Osteoblast (primary cell): Measurements from ENCODE around the gene INSIG2. TPM values are rescaled to one million over a fixed set of nuclear protein-coding genes. Genes with fewer than 3 reads are reported as not detected.

Experiments used
- DNase-seq: peaks from one replicate; pipeline ENCODE4 v3.0.0; 2011; ENCODE audit warnings: low spot score, mixed read lengths; ENCODE audit not compliant: insufficient read length; ENCODE audit errors: missing footprints
- H2AFZ ChIP-seq: 2 replicates; pipeline ENCODE4 v1.6.0; 2011; ENCODE audit warnings: mild to moderate bottlenecking, low read length
- H3K27ac ChIP-seq: 2 replicates; pipeline ENCODE4 v1.5.1; 2011; ENCODE audit warnings: mild to moderate bottlenecking, low read depth, low read length, moderate library complexity
- H3K27me3 ChIP-seq: 2 replicates; pipeline ENCODE4 v1.6.0; 2012; ENCODE audit warnings: mild to moderate bottlenecking, control low read depth, inconsistent platforms, low read length, moderate library complexity; ENCODE audit not compliant: insufficient read depth
- H3K36me3 ChIP-seq: 2 replicates; pipeline ENCODE4 v1.5.1; 2011; ENCODE audit warnings: mild to moderate bottlenecking, low read length, control low read depth, moderate library complexity; ENCODE audit not compliant: insufficient read depth
- H3K4me1 ChIP-seq: 2 replicates; pipeline ENCODE4 v1.5.1; 2011; ENCODE audit warnings: mild to moderate bottlenecking, low read length, control low read depth, moderate library complexity; ENCODE audit not compliant: insufficient read depth
- H3K4me2 ChIP-seq: 2 replicates; pipeline ENCODE4 v1.6.0; 2011; ENCODE audit warnings: mild to moderate bottlenecking, low read length; ENCODE audit not compliant: insufficient read depth
- H3K4me3 ChIP-seq: fragments of 200-600 bp; sonication (generic); 3 replicates; pipeline ENCODE4 v1.5.1; 2012; ENCODE audit warnings: mild to moderate bottlenecking, low read length, inconsistent platforms; ENCODE audit not compliant: insufficient read depth
- H3K79me2 ChIP-seq: 2 replicates; pipeline ENCODE4 v1.6.0; 2012; ENCODE audit warnings: mild to moderate bottlenecking, low read length, control low read depth, inconsistent platforms; ENCODE audit not compliant: insufficient read depth
- H3K9me3 ChIP-seq: 2 replicates; pipeline ENCODE4 v1.5.1; 2011; ENCODE audit warnings: low read depth, low read length, control low read depth
- H4K20me1 ChIP-seq: 2 replicates; pipeline ENCODE4 v1.6.0; 2012; ENCODE audit warnings: mild to moderate bottlenecking, low read length, control low read depth; ENCODE audit not compliant: insufficient read depth
- CTCF ChIP-seq: IDR thresholded peaks from 2 replicates; pipeline ENCODE4 v1.5.1; 2011; ENCODE audit warnings: mild to moderate bottlenecking, low read depth, low read length, moderate library complexity; ENCODE audit errors: extremely low read depth
- total RNA-seq: library from RNA; depleted of rRNA; stranded (reverse); fragments of >200 nt; gene quantifications from 2 replicates; pipeline ENCODE4 v1.2.3, GENCODE V29; 2012

INSIG2 gene
- total RNA-seq, 1 donor = 20.6 TPM

DNA sequence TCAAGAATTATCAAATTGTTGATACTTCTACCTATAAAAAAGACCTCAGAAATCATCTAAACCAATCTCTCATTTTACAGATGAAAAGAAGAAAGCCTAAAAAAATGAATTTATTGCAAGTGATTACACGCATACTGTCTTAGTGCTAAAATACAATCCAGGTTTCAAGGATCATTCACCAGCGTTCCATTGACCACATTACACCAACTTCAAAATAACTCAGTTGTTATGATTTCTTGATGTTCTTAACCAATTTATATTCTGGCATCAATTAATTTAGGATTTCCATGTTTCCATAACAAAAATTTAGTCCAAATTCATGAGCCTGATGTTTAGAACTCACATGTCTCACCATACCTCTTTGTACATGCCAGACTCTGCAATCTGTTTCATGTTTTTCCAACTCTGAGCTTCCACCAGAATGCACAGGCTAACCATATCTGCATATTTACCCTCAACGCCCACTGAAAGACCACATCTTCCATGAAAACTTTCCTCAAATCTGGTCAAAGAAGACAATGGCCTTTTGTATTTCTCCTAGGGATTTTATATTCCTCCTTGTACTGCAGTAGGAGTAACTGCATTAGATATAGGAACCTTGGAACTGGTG, 2.1 kb upstream of the INSIG2 start:
- no peak for TF ChIP-seq CTCF
- H2AFZ ChIP-seq = no peak overlapping the region
- H3K79me2 ChIP-seq = peaks cover 27% of the 10 kb centered on the region
- no peak overlapping the region for H3K4me2 ChIP-seq
- no peak overlapping the region for H3K4me3 ChIP-seq
- no peak for DNase-seq
- peaks cover 13% of the 10 kb centered on the region for H3K27me3 ChIP-seq
- H4K20me1 ChIP-seq = no peaks in the 10 kb centered on the region
- no peaks in the 10 kb centered on the region for H3K36me3 ChIP-seq
- peaks cover 13% of the 10 kb centered on the region for H3K4me1 ChIP-seq
- no peak overlapping the region for H3K27ac ChIP-seq
- no peaks in the 10 kb centered on the region for H3K9me3 ChIP-seq

DNA sequence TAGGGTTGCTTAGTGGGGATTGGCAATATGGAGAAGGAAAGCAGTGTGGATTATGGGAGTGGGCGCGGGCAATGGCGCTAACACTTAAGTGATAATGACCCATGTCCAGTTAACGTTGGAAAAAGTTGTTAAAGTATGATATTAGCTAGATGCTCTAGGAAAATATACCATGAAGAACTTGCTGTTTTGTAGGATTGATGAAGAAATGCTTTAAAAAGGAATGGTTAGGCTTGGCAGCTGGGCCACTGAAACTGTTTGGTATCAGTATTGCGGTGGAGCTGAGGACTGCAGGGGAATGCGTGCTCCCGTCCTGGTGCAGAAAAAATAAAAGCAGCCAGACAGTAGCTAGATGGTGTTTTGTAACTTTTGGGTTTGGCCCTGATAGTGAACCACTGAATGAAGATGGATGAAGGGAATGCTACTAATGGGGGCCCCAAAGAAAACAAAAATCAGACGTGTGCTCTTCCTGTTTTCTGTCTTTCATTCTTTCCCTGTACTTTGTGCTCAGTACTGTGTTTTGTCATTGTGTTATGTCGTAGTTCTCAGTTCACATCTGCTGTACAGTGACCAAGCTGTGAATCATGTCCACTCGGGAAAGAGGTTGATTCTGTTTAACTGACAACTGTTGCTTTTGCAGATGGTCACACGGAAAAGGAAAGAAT, 999 bp downstream of the INSIG2 start:
- peak; percentile 60 for DNase-seq
- Histone ChIP-seq H4K20me1 (peaks cover 4% of the 10 kb centered on the region), H3K9me3 (no peaks in the 10 kb centered on the region), H3K4me1 (peaks cover 13% of the 10 kb centered on the region), H3K36me3 (no peaks in the 10 kb centered on the region), H3K27ac (peak overlapping the region; percentile 71), H3K79me2 (peaks cover 45% of the 10 kb centered on the region), H2AFZ (peak overlapping the region; percentile 84), H3K4me3 (peak overlapping the region; percentile 86), H3K27me3 (no peaks in the 10 kb centered on the region), H3K4me2 (peak overlapping the region; percentile 95)
- no peak for TF ChIP-seq CTCF

GRCh38 chr2:118090387-118091139, 2.3 kb downstream of the INSIG2 start:
- Histone ChIP-seq H4K20me1 (peaks cover 15% of the 10 kb centered on the region), H3K27me3 (no peaks in the 10 kb centered on the region), H3K4me3 (peak overlapping the region; percentile 86), H3K79me2 (peaks cover 58% of the 10 kb centered on the region), H3K4me2 (peak overlapping the region; percentile 95), H3K36me3 (no peaks in the 10 kb centered on the region), H3K27ac (peak overlapping the region; percentile 71), H2AFZ (no peak overlapping the region), H3K4me1 (peaks cover 17% of the 10 kb centered on the region), H3K9me3 (no peaks in the 10 kb centered on the region)
- no peak for DNase-seq
- TF ChIP-seq CTCF = no peak

DNA sequence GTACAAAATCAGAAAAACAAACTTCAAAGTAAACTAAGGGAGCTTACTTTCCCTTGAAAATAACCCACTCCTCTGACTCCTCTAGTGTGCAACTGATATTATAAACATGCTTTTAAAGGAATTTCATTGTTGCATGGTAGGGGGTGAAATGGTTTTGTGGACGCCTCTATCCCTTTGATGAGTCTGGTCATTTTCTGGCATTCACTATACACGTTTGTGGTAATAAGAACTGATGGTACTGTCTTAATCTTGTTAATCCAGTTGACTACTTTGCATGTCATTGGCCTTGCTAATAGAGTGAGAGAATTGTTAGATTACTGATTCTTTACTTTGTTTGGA, 2.8 kb downstream of the INSIG2 start:
- Histone ChIP-seq H4K20me1 (peaks cover 15% of the 10 kb centered on the region), H3K4me1 (peaks cover 21% of the 10 kb centered on the region), H2AFZ (no peak overlapping the region), H3K4me2 (no peak overlapping the region), H3K4me3 (no peak overlapping the region), H3K36me3 (no peaks in the 10 kb centered on the region), H3K9me3 (no peaks in the 10 kb centered on the region), H3K27ac (no peak overlapping the region), H3K27me3 (no peaks in the 10 kb centered on the region), H3K79me2 (peaks cover 62% of the 10 kb centered on the region)
- no peak for DNase-seq
- TF ChIP-seq CTCF = no peak
